ENCODE measurements around the gene PRKAR2B. TPM values are rescaled to one million over a fixed set of nuclear protein-coding genes. Genes with fewer than 3 reads are reported as not detected.

The PRKAR2B gene
- total RNA-seq, 4 donors from 2014 or later = 3.0 to 28.1 (median 5.7) TPM

- Histone ChIP-seq H3K9me3 (no peaks in the 10 kb centered on the region), H3K4me1 (no peaks in the 10 kb centered on the region), H3K36me3 (no peaks in the 10 kb centered on the region), H3K4me3 (no peak overlapping the region), H3K27me3 (no peaks in the 10 kb centered on the region), H3K27ac (peak overlapping the region in 1 of 4 donors; percentile 12)
- no peak for DNase-seq
- TF ChIP-seq CTCF (IDR thresholded peaks at IDR 0.05) (no peak), POLR2A (IDR thresholded peaks at IDR 0.05) (no peak)
Measured at GRCh38 chr7:107119376-107120105, 75.0 kb downstream of the PRKAR2B start.

GRCh38 chr7:107122486-107122911 is 78.0 kb downstream of the PRKAR2B start:
- Histone ChIP-seq H3K9me3 (no peaks in the 10 kb centered on the region), H3K27me3 (no peaks in the 10 kb centered on the region), H3K4me3 (no peak overlapping the region), H3K4me1 (peaks cover 0 to 3% (median 0%) of the 10 kb centered on the region in 4 donors), H3K36me3 (no peaks in the 10 kb centered on the region), H3K27ac (peak overlapping the region in 3 of 4 donors; percentile 28 to 59 (median 38))
- no peak for TF ChIP-seq CTCF (IDR thresholded peaks at IDR 0.05)
- TF ChIP-seq POLR2A (IDR thresholded peaks at IDR 0.05) = no peak
- DNase-seq = no peak

DNA sequence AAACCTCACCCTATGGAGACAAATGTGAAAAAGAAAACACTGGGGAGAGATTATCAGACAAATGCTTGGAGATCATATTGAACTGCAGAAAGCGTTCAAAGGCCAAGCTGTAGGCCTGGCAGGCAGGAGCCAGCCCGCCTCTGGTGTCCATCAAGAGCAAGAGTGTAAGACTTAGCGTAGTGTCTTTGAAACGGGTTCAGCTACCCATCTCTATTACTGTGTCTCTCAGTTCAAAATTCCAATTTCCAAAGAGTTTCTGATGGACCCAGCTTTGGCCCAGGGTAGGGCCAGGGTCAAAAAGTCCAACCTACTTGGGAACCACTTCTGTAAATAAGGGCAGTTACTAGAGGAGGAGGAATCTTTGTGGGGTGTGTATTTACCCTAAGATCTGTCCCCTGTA is 78.9 kb downstream of the PRKAR2B start:
- H3K36me3 ChIP-seq = no peaks in the 10 kb centered on the region
- no peak for TF ChIP-seq CTCF (IDR thresholded peaks at IDR 0.05)
- TF ChIP-seq POLR2A (IDR thresholded peaks at IDR 0.05) = no peak
- no peaks in the 10 kb centered on the region for H3K27me3 ChIP-seq
- no peak for DNase-seq
- H3K27ac ChIP-seq = peak overlapping the region in 1 of 4 donors; percentile 38
- H3K9me3 ChIP-seq = no peaks in the 10 kb centered on the region
- peaks cover 0 to 3% (median 0%) of the 10 kb centered on the region in 4 donors for H3K4me1 ChIP-seq
- H3K4me3 ChIP-seq = no peak overlapping the region

DNA sequence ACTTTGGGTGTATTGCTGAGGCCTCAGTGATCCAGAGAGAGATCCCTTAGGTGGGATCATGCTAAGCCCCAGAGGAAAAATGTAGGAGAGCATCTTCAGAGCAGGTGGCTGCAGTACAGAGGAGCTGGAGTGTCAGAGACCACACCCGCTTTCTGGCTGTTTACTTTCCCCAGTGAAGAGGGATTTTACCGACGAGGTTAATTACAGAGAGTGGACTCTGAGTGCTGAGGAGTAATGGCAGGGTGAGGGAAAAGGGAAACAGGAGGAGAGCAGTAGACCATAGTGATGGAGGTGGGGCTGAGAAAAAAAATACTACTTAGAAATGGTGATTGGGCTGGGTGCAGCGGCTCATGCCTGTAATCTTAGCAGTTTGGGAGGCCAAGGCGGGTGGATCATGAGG is 81.0 kb downstream of the PRKAR2B start:
- peak overlapping the region in 2 of 4 donors; percentile 15 to 70 for H3K27ac ChIP-seq

GRCh38 chr7:107128217-107128616 is 83.7 kb downstream of the PRKAR2B start:
- H3K27me3 ChIP-seq = no peaks in the 10 kb centered on the region
- no peak overlapping the region for H3K27ac ChIP-seq
- TF ChIP-seq CTCF (IDR thresholded peaks at IDR 0.05) (no peak), POLR2A (IDR thresholded peaks at IDR 0.05) (no peak)
- H3K9me3 ChIP-seq = no peaks in the 10 kb centered on the region
- H3K4me3 ChIP-seq = no peak overlapping the region
- no peak for DNase-seq
- no peaks in the 10 kb centered on the region for H3K36me3 ChIP-seq
- peaks cover 0 to 3% (median 0%) of the 10 kb centered on the region in 4 donors for H3K4me1 ChIP-seq

More for the DNA sequence above, 81.0 kb downstream of the PRKAR2B start:
- Histone ChIP-seq H3K36me3 (no peaks in the 10 kb centered on the region), H3K4me1 (peaks cover 0 to 3% (median 0%) of the 10 kb centered on the region in 4 donors), H3K4me3 (no peak overlapping the region), H3K9me3 (no peaks in the 10 kb centered on the region), H3K27me3 (no peaks in the 10 kb centered on the region)
- DNase-seq = no peak
- no peak for TF ChIP-seq CTCF (IDR thresholded peaks at IDR 0.05)
- TF ChIP-seq POLR2A (IDR thresholded peaks at IDR 0.05) = no peak

All from Peyer's patch (tissue), 4 donors.